Measurements from ENCODE around the gene TUBA3E. TPM values are rescaled to one million over a fixed set of nuclear protein-coding genes. Genes with fewer than 3 reads are reported as not detected.
"Not testable (repeated sequence)": the region's sequence is repeated elsewhere in the genome, so short reads cannot be mapped to it uniquely, and the experiment has no call there.

Gene TUBA3E
- total and polyA plus RNA-seq, 2 donors (not counting 1 experiment from before 2014, with no cell fraction given): not detected

DNA sequence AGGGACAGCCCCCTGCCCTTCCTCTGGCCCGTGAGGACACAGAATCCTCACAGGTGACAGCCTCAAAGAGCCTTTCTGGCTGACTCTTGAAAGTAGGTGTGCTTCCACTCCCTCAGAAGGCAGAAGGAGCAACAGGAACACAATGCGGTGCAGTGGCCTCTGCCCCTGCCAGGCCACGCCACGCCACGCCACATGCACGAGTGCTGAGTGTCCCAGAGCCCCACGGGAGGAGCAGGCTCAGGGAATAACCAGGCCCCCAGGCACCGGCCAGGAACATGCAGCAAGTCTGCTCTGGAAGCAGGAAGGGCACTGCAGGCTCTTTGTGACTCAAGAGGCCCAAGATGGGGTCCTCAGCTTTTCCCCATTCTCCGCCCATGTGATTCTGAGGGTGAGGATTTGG, 35.3 kb downstream of the TUBA3E start:
- Histone ChIP-seq H2AFZ (ENCODE audit: low read length) (no peak overlapping the region), H3K27me3 (ENCODE audit: control insufficient read depth, insufficient read depth, low read length) (no peaks in the 10 kb centered on the region), H3K79me2 (ENCODE audit: control insufficient read depth, insufficient read depth, low read length) (no peaks in the 10 kb centered on the region), H3K27ac (ENCODE audit: insufficient read depth, low read length) (no peak overlapping the region), H3K9ac (ENCODE audit: insufficient read depth, low read length) (no peak overlapping the region), H3K36me3 (ENCODE audit: control insufficient read depth, insufficient read depth, low read length) (peaks cover 2% of the 10 kb centered on the region), H3K9me3 (ENCODE audit: control insufficient read depth, insufficient read depth, low read depth, low read length) (no peaks in the 10 kb centered on the region), H3K4me2 (ENCODE audit: extremely low read depth, insufficient read depth, low read length) (no peak overlapping the region), H3K4me3 (replicated peaks in 1 of 4; ENCODE audit: control extremely low read depth in 1 of 4, insufficient read depth in 1 of 4, low read depth in 3 of 4, low read length in 4 of 4) (no peak overlapping the region), H3K4me1 (ENCODE audit: control insufficient read depth, extremely low read depth, insufficient read depth, low read length) (no peaks in the 10 kb centered on the region), H4K20me1 (ENCODE audit: control insufficient read depth, extremely low read depth, insufficient read depth, low read length) (no peaks in the 10 kb centered on the region)
- no peak for DNase-seq (ENCODE audit: low read depth in 2 of 2)
- no peak for TF ChIP-seq EZH2 (IDR thresholded peaks at IDR 0.05; ENCODE audit: low read length, missing control alignments)
- TF ChIP-seq, protein P1, sequence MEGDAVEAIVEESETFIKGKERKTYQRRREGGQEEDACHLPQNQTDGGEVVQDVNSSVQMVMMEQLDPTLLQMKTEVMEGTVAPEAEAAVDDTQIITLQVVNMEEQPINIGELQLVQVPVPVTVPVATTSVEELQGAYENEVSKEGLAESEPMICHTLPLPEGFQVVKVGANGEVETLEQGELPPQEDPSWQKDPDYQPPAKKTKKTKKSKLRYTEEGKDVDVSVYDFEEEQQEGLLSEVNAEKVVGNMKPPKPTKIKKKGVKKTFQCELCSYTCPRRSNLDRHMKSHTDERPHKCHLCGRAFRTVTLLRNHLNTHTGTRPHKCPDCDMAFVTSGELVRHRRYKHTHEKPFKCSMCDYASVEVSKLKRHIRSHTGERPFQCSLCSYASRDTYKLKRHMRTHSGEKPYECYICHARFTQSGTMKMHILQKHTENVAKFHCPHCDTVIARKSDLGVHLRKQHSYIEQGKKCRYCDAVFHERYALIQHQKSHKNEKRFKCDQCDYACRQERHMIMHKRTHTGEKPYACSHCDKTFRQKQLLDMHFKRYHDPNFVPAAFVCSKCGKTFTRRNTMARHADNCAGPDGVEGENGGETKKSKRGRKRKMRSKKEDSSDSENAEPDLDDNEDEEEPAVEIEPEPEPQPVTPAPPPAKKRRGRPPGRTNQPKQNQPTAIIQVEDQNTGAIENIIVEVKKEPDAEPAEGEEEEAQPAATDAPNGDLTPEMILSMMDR (conservative IDR thresholded peaks at IDR 0.05 in 1 of 2, IDR thresholded peaks at IDR 0.05 in 1 of 2; ENCODE audit: low read depth in 1 of 2, low read length in 2 of 2): no peak

DNA sequence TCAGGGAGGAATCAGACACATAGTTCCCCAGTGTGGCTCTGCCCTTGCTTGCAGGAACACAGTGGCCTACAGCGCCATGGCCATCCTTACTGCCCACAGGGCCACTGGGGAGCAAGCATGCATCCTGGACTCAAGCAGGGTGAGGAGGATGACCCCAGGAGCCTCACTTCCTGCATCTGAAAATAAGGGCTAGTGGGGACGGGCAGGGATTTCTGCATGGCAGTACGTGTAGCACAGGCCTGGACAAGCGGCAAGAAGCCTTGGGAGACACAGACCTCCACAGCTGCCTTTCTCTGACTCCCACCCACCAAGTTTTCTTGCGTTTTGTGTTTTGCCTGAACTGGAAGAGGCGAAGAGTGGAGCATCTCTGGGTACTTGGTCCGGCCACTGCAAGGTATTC, 35.8 kb downstream of the TUBA3E start:
- H3K9ac ChIP-seq (ENCODE audit: insufficient read depth, low read length); H3K79me2 ChIP-seq (ENCODE audit: control insufficient read depth, insufficient read depth, low read length); H3K4me2 ChIP-seq (ENCODE audit: extremely low read depth, insufficient read depth, low read length); H3K27ac ChIP-seq (ENCODE audit: insufficient read depth, low read length); H4K20me1 ChIP-seq (ENCODE audit: control insufficient read depth, extremely low read depth, insufficient read depth, low read length); H3K27me3 ChIP-seq (ENCODE audit: control insufficient read depth, insufficient read depth, low read length); H3K4me3 ChIP-seq (replicated peaks in 1 of 4; ENCODE audit: control extremely low read depth in 1 of 4, insufficient read depth in 1 of 4, low read depth in 3 of 4, low read length in 4 of 4); H3K4me1 ChIP-seq (ENCODE audit: control insufficient read depth, extremely low read depth, insufficient read depth, low read length); H3K9me3 ChIP-seq (ENCODE audit: control insufficient read depth, insufficient read depth, low read depth, low read length); H3K36me3 ChIP-seq (ENCODE audit: control insufficient read depth, insufficient read depth, low read length); DNase-seq (ENCODE audit: low read depth in 2 of 2); H2AFZ ChIP-seq (ENCODE audit: low read length): not testable (repeated sequence)

DNA sequence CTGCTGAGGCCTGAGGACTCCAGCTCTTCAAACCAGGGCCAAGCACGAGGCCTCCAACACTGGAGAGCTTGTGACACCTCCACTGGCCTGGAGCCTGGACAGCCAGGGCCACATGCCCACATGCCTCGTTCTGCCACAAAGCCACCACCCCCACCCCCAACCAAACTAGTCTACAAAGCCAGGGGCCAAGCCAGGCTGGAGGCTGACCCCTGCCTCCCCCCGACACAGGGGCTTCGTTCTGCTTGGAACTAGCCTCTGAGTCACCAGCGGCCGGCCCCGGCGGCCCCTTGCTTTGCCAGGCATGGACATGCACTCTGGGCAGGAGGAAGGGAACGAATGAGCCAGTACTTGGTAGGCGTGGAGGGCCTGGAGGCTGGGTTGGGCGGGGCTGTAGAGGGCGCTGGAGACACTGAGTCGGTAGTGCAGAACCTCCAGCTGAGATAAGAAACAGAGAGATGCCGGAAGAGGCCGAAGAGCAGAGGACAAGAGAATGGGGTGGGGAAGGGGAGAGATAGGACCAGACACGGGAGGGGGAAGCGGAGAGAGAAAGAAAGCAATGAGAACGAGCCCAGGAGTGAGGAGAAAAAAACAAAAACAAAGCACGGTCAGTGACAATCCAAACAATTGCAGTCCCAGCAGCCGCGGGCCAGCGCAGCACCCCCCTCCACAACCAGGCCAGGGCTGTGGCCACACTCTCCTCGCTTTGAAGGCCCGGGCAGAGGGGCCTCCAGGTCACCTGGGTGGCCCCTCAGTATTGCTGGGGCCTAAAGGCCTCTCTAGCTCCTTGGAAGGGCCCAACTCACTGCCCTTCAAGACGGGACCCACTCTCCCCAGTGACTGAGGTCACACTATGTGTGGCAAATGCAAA, 37.2 kb downstream of the TUBA3E start:
- not testable (repeated sequence) for H3K4me2 ChIP-seq (ENCODE audit: extremely low read depth, insufficient read depth, low read length); H3K27me3 ChIP-seq (ENCODE audit: control insufficient read depth, insufficient read depth, low read length); H3K4me3 ChIP-seq (replicated peaks in 1 of 4; ENCODE audit: control extremely low read depth in 1 of 4, insufficient read depth in 1 of 4, low read depth in 3 of 4, low read length in 4 of 4); H3K4me1 ChIP-seq (ENCODE audit: control insufficient read depth, extremely low read depth, insufficient read depth, low read length); H2AFZ ChIP-seq (ENCODE audit: low read length); H3K9ac ChIP-seq (ENCODE audit: insufficient read depth, low read length); H3K79me2 ChIP-seq (ENCODE audit: control insufficient read depth, insufficient read depth, low read length); H4K20me1 ChIP-seq (ENCODE audit: control insufficient read depth, extremely low read depth, insufficient read depth, low read length); H3K36me3 ChIP-seq (ENCODE audit: control insufficient read depth, insufficient read depth, low read length); H3K9me3 ChIP-seq (ENCODE audit: control insufficient read depth, insufficient read depth, low read depth, low read length); H3K27ac ChIP-seq (ENCODE audit: insufficient read depth, low read length)
- peak in 1 of 2 donors; percentile 22 for DNase-seq (ENCODE audit: low read depth in 2 of 2)

DNA sequence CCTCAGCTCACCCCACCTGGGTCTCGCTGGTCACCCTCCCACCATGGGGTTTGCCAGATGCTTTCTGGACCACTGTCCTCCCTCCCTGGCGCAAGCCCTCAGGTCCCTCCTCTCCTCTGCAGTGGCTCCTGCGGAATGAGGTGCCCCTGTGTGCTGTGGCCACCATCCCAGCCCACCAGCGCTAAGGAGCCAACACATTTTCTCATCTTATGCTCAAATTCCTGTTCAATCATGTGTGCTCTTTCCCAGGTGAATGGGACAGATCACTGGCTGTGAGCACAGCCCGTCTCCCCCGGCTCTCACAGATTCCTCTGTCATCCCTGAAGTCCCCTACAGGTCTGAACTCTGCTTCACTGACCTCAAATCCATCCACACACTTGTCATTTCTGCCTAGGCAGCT, 38.1 kb downstream of the TUBA3E start:
- Histone ChIP-seq H3K79me2 (ENCODE audit: control insufficient read depth, insufficient read depth, low read length) (no peaks in the 10 kb centered on the region), H2AFZ (ENCODE audit: low read length) (no peak overlapping the region)

DNA sequence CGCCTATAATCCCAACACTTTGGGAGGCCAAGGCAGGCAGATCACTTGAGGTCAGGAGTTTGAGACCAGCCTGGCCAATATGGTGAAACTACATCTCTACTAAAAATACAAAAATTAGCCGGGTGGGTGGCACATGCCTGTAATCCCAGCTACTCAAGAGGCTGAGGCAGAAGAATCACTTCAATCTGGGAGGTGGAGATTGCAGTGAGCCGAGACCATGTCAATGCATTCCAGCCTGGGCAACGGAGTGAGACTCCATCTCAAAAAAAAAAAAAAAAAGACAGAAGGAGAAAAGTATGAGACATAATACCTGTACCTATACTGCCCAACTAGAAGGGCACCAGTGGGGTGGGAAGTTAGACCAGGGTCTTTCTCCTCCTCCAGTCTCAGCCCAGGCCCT, 38.9 kb downstream of the TUBA3E start:
- not testable (repeated sequence) for H4K20me1 ChIP-seq (ENCODE audit: control insufficient read depth, extremely low read depth, insufficient read depth, low read length); H3K27me3 ChIP-seq (ENCODE audit: control insufficient read depth, insufficient read depth, low read length); H2AFZ ChIP-seq (ENCODE audit: low read length); H3K36me3 ChIP-seq (ENCODE audit: control insufficient read depth, insufficient read depth, low read length); DNase-seq (ENCODE audit: low read depth in 2 of 2); H3K79me2 ChIP-seq (ENCODE audit: control insufficient read depth, insufficient read depth, low read length); H3K4me3 ChIP-seq (replicated peaks in 1 of 4; ENCODE audit: control extremely low read depth in 1 of 4, insufficient read depth in 1 of 4, low read depth in 3 of 4, low read length in 4 of 4); H3K4me1 ChIP-seq (ENCODE audit: control insufficient read depth, extremely low read depth, insufficient read depth, low read length); H3K9ac ChIP-seq (ENCODE audit: insufficient read depth, low read length); H3K4me2 ChIP-seq (ENCODE audit: extremely low read depth, insufficient read depth, low read length); H3K9me3 ChIP-seq (ENCODE audit: control insufficient read depth, insufficient read depth, low read depth, low read length); H3K27ac ChIP-seq (ENCODE audit: insufficient read depth, low read length)

More for the DNA sequence above, 38.1 kb downstream of the TUBA3E start:
- Histone ChIP-seq H3K4me2 (ENCODE audit: extremely low read depth, insufficient read depth, low read length) (no peak overlapping the region), H3K4me1 (ENCODE audit: control insufficient read depth, extremely low read depth, insufficient read depth, low read length) (no peaks in the 10 kb centered on the region), H3K9me3 (ENCODE audit: control insufficient read depth, insufficient read depth, low read depth, low read length) (no peaks in the 10 kb centered on the region), H3K27ac (ENCODE audit: insufficient read depth, low read length) (no peak overlapping the region), H3K36me3 (ENCODE audit: control insufficient read depth, insufficient read depth, low read length) (no peaks in the 10 kb centered on the region), H3K27me3 (ENCODE audit: control insufficient read depth, insufficient read depth, low read length) (no peaks in the 10 kb centered on the region), H4K20me1 (ENCODE audit: control insufficient read depth, extremely low read depth, insufficient read depth, low read length) (no peaks in the 10 kb centered on the region), H3K9ac (ENCODE audit: insufficient read depth, low read length) (no peak overlapping the region), H3K4me3 (replicated peaks in 1 of 4; ENCODE audit: control extremely low read depth in 1 of 4, insufficient read depth in 1 of 4, low read depth in 3 of 4, low read length in 4 of 4) (no peak overlapping the region)
- no peak for DNase-seq (ENCODE audit: low read depth in 2 of 2)
- TF ChIP-seq, protein P1 (conservative IDR thresholded peaks at IDR 0.05 in 1 of 2, IDR thresholded peaks at IDR 0.05 in 1 of 2; ENCODE audit: low read depth in 1 of 2, low read length in 2 of 2): no peak
- TF ChIP-seq EZH2 (IDR thresholded peaks at IDR 0.05; ENCODE audit: low read length, missing control alignments): no peak

Measured in fibroblast of lung (primary cell).